OCI-M1 (cell line): ENCODE measurements around the gene PPM1N.

ENCODE experiments used
- DNase-seq: peaks from one replicate; lab custom pipeline; 2025; lab: John Stamatoyannopoulos, UW

The PPM1N gene

GRCh38 chr19:45471111-45471930 lies 26.9 kb upstream of the PPM1N start:
- no peak for DNase-seq

DNA sequence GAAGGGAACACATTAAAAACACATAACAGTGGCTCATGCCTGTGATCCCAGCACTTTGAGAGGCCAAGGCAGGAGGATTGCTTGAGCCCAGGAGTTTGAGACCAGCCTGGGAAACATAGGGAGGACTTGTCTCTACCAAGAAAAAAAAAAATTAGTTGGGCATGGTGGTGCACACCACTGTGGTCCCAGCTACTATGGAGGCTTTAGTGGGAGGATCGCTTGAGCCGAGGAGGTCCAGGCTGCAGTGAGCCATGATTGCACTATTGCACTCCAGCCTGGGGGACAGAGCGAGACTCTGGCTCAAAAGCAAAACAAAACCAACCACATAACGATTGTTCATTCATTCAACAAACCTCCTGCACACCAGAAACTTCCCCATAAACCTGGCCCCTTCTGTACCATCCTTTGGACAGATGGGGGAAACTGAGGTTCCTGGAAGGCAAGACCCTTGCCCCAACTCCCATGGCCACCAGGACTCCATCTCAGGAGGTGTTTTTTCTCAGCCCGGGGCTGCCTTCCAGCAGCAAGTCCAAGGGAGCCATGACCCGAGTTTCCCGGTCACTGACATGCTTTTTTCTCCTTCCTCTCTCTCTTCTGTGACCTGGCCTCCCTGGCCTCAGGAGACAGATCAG lies 26.2 kb upstream of the PPM1N start:
- no peak for DNase-seq

- DNase-seq: no peak
Observed at GRCh38 chr19:45472563-45473366, 25.5 kb upstream of the PPM1N start.

DNA sequence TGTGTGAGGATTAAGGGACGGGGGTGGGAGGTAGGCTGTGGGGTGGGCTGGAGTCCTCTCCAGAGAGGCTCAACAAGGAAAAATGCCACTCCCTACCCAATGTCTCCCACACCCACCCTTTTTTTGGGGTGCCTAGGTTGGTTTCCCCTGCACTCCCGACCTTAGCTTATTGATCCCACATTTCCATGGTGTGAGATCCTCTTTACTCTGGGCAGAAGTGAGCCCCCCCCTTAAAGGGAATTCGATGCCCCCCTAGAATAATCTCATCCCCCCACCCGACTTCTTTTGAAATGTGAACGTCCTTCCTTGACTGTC lies 24.9 kb upstream of the PPM1N start:
- DNase-seq: no peak

- DNase-seq: no peak
Observed at GRCh38 chr19:45473682-45474605, 24.3 kb upstream of the PPM1N start.

GRCh38 chr19:45474606-45475521 lies 23.4 kb upstream of the PPM1N start:
- DNase-seq: no peak

GRCh38 chr19:45475537-45476291 lies 22.5 kb upstream of the PPM1N start:
- DNase-seq: no peak

DNA sequence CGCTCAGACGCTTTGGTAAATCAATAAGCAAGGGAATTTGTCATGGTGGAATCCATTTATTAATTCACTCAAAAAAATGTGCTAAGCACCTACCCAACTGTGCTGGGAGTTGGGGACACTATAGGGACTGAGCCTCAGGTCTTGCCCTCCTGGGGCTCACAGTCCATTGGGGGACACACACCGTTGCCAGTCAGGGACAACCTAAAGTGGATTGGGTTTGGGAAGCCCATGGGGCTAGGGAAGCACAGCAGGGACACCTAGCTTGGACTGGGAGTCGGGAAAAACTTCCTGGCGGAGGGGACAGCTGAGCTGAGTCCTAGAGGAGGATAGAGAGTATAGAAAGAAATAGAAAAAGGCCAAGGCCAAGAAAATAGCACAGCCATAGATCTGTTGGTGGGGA lies 21.9 kb upstream of the PPM1N start:
- no peak for DNase-seq

DNA sequence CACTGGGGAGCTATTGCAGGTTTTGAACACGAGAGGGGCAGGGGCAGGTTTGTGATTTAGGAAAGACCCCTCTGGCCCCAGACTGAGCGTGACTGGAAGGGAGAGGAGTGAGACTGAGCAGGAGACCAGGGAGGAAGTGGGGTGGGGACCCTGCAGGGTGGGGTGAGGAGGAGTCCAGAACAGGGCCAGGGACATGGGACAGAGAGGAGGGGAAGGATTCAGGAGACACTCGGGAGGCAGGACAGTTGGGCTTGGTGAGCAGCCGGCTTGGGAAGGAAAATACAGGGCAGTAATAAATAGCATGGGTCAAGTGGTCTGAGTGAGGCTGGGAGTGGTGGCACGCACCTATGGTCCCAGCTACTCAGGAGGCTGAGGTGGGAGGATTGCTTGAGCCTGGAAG lies 21.1 kb upstream of the PPM1N start:
- no peak for DNase-seq

GRCh38 chr19:45477713-45478453 lies 20.4 kb upstream of the PPM1N start:
- no peak for DNase-seq

DNA sequence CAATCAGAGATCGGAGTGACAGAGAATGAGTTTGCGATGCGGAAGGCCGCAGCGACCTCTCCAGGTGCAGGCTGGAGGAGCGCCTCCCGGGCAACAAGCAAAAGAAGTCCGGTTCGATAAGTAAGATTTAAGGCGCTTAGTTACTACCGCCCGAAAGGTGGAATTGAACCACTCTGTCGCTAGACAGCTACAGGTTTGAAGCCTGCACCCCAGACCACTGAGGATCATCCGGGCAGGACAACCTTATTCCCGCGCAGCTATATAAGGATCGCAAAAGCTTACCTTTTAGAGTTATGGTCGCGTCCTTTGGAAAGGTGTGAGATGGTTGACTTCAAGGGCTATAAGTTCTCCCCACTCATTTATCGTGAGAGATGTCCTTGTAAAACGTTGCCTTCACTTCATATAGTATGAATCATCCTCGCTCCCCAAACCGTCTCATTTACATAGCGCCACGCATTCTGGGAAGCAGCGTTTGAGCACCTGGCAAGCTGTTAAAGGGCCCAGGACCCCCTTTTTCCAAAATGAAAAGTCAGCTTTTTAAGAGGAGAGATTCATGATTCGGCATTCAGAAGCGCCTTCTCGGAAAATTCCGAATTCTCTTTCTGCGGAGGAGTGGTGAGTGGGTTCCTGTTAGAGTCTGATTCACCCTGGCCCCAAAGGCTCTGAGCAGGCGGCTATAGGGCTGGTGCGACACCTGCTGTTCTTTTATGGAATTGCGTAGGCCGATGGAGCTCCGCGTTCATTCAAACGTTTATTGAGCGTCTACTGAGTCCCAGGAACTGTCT lies 19.6 kb upstream of the PPM1N start:
- DNase-seq: peak; percentile 98

GRCh38 chr19:45483033-45483432 lies 15.2 kb upstream of the PPM1N start:
- DNase-seq: no peak

GRCh38 chr19:45484273-45484945 lies 13.8 kb upstream of the PPM1N start:
- no peak for DNase-seq

DNA sequence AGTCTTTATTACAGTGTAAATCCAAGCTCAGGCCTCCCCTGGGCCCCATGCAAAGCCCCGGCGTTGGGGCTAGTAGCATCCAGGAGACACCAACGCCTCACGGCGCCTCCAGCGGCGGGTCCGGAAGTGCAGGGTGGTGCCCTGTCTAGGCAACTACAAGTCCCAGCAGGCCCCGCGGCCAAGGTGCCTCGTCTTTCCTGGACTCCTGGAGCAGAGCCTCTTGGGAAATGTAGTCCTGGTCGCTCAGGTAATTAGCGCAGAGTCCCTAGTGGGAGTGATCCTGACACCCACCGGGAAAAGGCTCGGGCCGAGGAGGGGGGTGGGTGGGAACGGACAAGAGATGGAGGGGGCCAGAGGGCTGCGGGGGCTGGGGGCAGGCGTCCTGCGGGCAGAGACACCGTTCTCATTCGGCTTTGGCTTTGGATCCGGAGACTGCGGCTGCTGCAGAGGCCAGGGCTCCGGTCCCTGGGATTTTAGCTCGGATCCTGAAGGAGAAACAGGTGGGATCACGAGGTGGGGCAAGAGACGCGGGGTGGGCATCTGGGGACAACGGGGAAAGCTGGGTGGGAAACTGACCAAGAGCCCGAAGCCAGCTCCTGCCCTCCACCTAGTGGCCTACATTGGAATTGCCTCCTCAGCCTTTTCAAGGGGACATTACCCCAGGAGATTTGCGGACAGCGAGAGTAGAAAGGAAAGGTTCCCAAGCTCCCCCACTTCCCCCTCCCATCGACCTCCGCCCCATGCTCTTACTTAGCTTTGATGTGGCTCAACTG lies 12.8 kb upstream of the PPM1N start:
- DNase-seq: peak; percentile 98

- DNase-seq: no peak
Observed at GRCh38 chr19:45488708-45489107, 9.5 kb upstream of the PPM1N start.

DNA sequence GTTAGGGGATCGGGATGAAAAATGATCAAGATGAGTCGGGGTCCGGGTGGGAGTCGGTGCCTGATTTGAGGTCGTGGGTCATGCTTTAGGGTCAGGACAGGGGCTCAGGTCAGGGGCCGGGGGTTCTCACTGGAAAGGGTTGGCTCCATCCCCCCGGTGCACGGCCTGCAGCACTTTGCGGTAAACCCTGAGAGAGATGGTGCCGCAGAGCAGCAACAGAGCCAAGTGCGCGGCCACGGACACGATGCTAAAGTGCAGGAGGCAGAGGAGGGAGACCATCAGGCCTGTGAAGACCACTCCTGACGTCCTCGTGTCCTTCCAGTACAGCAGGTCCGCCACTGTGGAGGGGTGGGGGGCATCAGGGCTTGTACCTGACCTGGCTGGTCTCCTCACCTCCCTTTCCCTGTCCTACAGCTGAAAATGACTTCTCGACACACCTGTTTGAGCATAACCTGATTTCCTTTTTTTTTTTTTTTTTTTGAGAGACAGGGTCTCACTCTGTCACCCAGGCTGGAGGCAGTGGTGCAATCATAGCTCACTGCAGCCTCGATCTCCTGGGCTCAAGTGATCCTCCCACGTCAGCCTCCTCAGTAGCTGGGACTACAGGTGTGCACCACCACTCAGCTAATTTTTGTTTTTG lies 8.9 kb upstream of the PPM1N start:
- no peak for DNase-seq

- no peak for DNase-seq
Observed at GRCh38 chr19:45492137-45492626, 6.1 kb upstream of the PPM1N start.
